Uterus (tissue), 2 donors: Measurements from ENCODE around the gene MFNG.

Experiments
- POLR2A ChIP-seq, 2 donors: fragments of 450-650 bp; IDR thresholded peaks; one replicate each; pipeline ENCODE4 v1.6.1; 2016; ENCODE audit warnings: antibody characterized with exemption in 2 of 2, mild to moderate bottlenecking in 1 of 2, moderate library complexity in 1 of 2
- TF ChIP-seq, protein P1 (sequence below), 4 experiments: fragments of 200-600 bp in 2 of 4; fragments of 450-650 bp in 2 of 4; sonication (generic) in 2 of 4; IDR thresholded peaks; one replicate each; pipeline ENCODE4 v1.5.1; 2016 to 2019; ENCODE audit warnings: antibody characterized with exemption in 4 of 4, mild to moderate bottlenecking in 2 of 4, moderate library complexity in 1 of 4

DNA sequence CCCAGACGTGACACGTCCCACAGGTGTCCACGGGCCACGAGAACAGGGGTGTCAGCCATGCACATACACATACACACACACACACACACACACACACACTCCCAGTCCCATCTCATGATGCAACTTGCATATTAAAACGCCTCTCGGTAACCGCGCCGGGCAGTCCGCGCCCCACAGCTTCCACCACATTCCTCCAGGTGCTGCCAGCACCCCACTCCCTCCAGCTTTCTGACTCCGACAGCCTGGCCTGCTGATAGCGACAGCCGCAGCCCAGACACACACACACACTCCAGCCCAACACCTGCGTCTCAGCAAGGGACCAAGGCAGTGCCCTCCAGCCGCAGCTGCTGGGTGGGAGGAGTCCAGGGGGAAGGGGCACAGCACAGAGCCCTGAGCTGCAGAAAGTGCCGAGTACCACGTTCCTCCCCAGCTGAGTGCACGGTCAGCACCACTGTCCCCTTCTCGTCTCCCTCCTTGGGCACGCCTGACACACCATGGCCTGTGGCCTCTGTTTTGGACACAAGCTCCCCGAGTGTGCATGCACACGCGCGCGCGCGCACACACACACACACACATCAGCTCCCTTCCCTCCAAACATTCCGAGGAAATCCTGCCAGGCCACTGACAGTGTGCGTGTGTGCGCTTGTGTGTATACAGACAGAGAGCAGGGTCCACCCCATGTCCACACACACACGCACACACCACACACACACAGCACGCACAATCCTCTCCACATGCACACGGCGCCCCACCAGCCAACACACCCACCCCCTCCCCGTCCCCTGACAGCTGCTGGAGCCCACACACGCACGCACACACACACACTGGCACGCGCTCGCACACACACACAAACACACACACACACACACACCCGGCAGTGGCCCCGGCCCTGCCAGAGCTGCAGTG, 60.1 kb downstream of the MFNG start:
- TF ChIP-seq, protein P1, sequence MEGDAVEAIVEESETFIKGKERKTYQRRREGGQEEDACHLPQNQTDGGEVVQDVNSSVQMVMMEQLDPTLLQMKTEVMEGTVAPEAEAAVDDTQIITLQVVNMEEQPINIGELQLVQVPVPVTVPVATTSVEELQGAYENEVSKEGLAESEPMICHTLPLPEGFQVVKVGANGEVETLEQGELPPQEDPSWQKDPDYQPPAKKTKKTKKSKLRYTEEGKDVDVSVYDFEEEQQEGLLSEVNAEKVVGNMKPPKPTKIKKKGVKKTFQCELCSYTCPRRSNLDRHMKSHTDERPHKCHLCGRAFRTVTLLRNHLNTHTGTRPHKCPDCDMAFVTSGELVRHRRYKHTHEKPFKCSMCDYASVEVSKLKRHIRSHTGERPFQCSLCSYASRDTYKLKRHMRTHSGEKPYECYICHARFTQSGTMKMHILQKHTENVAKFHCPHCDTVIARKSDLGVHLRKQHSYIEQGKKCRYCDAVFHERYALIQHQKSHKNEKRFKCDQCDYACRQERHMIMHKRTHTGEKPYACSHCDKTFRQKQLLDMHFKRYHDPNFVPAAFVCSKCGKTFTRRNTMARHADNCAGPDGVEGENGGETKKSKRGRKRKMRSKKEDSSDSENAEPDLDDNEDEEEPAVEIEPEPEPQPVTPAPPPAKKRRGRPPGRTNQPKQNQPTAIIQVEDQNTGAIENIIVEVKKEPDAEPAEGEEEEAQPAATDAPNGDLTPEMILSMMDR (IDR thresholded peaks at IDR 0.05): no peak
- no peak for TF ChIP-seq POLR2A (IDR thresholded peaks at IDR 0.05)
